SK-N-SH (cell line): ENCODE measurements around the gene PKP2. TPM values are rescaled to one million over a fixed set of nuclear protein-coding genes. Genes with fewer than 3 reads are reported as not detected.

Experiments used
- CTCF ChIA-PET: fragments of 300-600, 350-600 bp; formaldehyde crosslinking; extraction: SDS; loops from one replicate; lab custom pipeline; 2021; lab: Yijun Ruan, JAX
- POLR2A ChIA-PET: fragments of 350-600 bp; sonication (Branson Sonifier 250); formaldehyde crosslinking; extraction: SDS; loops from one replicate; lab custom pipeline; 2020; ENCODE audit warnings: antibody characterized with exemption, inconsistent platforms; lab: Yijun Ruan, JAX
- DNase-seq: peaks from one replicate; pipeline ENCODE4 v3.0.0; 2012
- H2AFZ ChIP-seq: fragments of 200-600 bp; sonication (generic); 2 replicates; pipeline ENCODE4 v1.8.1; 2016; ENCODE audit warnings: antibody characterized with exemption, mild to moderate bottlenecking, low read depth
- H3F3A ChIP-seq: fragments of 200-600 bp; sonication (generic); replicated peaks from 2 replicates; pipeline ENCODE3; 2016; ENCODE audit warnings: antibody characterized with exemption, mild to moderate bottlenecking; ENCODE audit not compliant: insufficient read depth
- H3K27ac ChIP-seq, 2 experiments: fragments of 200-500 bp in 1 of 2; fragments of 200-600 bp in 1 of 2; sonication (Bioruptor generic) in 1 of 2; sonication (generic), shearing (Covaris generic) in 1 of 2; 2 replicates each; pipeline versions ENCODE4 v1.5.1 to v1.6.1; 2014 to 2016; ENCODE audit warnings: low read depth in 2 of 2, inconsistent platforms in 1 of 2, low read length in 1 of 2, mild to moderate bottlenecking in 1 of 2, mixed read lengths in 1 of 2
- H3K27me3 ChIP-seq: fragments of 200-600 bp; sonication (generic), shearing (Covaris generic); 2 replicates; pipeline ENCODE4 v1.6.1; 2016; ENCODE audit warnings: mixed run types; ENCODE audit not compliant: insufficient read depth
- H3K36me3 ChIP-seq, 2 experiments: fragments of 200-500 bp in 1 of 2; fragments of 200-600 bp in 1 of 2; sonication (Bioruptor generic) in 1 of 2; sonication (generic) in 1 of 2; replicated peaks in 1 of 2; 2 replicates each; pipeline versions ENCODE3 to v1.5.1; 2014 to 2016; ENCODE audit warnings: low read length in 1 of 2, mild to moderate bottlenecking in 1 of 2; ENCODE audit not compliant: insufficient read depth in 2 of 2, control insufficient read depth in 1 of 2
- H3K4me1 ChIP-seq, 2 experiments: fragments of 200-500 bp in 1 of 2; fragments of 200-600 bp in 1 of 2; sonication (Bioruptor generic) in 1 of 2; sonication (generic), shearing (Covaris generic) in 1 of 2; 2 replicates each; pipeline versions ENCODE4 v1.5.1 to v1.6.1; 2014 to 2016; ENCODE audit warnings: low read depth in 1 of 2, low read length in 1 of 2, mixed run types in 1 of 2; ENCODE audit not compliant: insufficient read depth in 2 of 2, control insufficient read depth in 1 of 2
- H3K4me2 ChIP-seq: fragments of 200-600 bp; sonication (generic), shearing (Covaris generic); 2 replicates; pipeline ENCODE4 v1.6.1; 2017; ENCODE audit warnings: mixed run types
- H3K4me3 ChIP-seq, 2 experiments: fragments of 200-500 bp in 1 of 2; fragments of 200-600 bp in 1 of 2; sonication (Bioruptor generic) in 1 of 2; sonication (generic), shearing (Covaris generic) in 1 of 2; 2 replicates each; pipeline versions ENCODE4 v1.5.1 to v1.8.1; 2014 to 2016; ENCODE audit warnings: low read depth in 2 of 2, inconsistent platforms in 1 of 2, low read length in 1 of 2, mild to moderate bottlenecking in 1 of 2, mixed read lengths in 1 of 2, moderate library complexity in 1 of 2
- H3K79me2 ChIP-seq: fragments of 200-600 bp; sonication (generic); 2 replicates; pipeline ENCODE4 v1.8.1; 2017; ENCODE audit warnings: mild to moderate bottlenecking; ENCODE audit not compliant: insufficient read depth
- H3K9ac ChIP-seq: fragments of 200-600 bp; sonication (generic); 2 replicates; pipeline ENCODE4 v1.6.1; 2017; ENCODE audit warnings: mixed run types
- H3K9me2 ChIP-seq: fragments of 200-600 bp; sonication (generic); 2 replicates; pipeline ENCODE4 v1.6.1; 2017; ENCODE audit warnings: mixed run types
- H3K9me3 ChIP-seq: fragments of 200-600 bp; sonication (generic); 2 replicates; pipeline ENCODE4 v1.6.1; 2017; ENCODE audit warnings: mixed run types, mild to moderate bottlenecking, moderate library complexity
- H4K20me1 ChIP-seq: fragments of 200-600 bp; sonication (generic); 2 replicates; pipeline ENCODE4 v1.6.1; 2017; ENCODE audit warnings: mild to moderate bottlenecking, mixed run types; ENCODE audit not compliant: insufficient read depth
- CHD2 ChIP-seq: fragments of 150-350 bp; IDR thresholded peaks from 2 replicates; pipeline ENCODE4 v1.6.1; 2018; ENCODE audit warnings: low read length; ENCODE audit not compliant: partially characterized antibody
- EZH2phosphoT487 ChIP-seq: fragments of 200-600 bp; sonication (generic); IDR thresholded peaks from 2 replicates; pipeline ENCODE4 v1.6.1; 2017; ENCODE audit warnings: low read depth, mixed run types, mild to moderate bottlenecking, antibody characterized with exemption, moderate library complexity, borderline replicate concordance
- FOSL2 ChIP-seq: IDR thresholded peaks from 2 replicates; pipeline ENCODE4 v1.4.0; 2012; ENCODE audit warnings: low read depth, mild to moderate bottlenecking, moderate library complexity, borderline replicate concordance
- FOXM1 ChIP-seq: IDR thresholded peaks from 2 replicates; pipeline ENCODE4 v1.4.0; 2012; ENCODE audit warnings: low read depth, mild to moderate bottlenecking
- GATA2 ChIP-seq: sonication (generic); formaldehyde crosslinking; IDR thresholded peaks from 2 replicates; pipeline ENCODE4 v1.5.0; 2020; ENCODE audit warnings: mild to moderate bottlenecking, missing genetic modification reagents
- JUND ChIP-seq: IDR thresholded peaks from 2 replicates; pipeline ENCODE4 v1.4.0; 2012
- MEF2A ChIP-seq: IDR thresholded peaks from 2 replicates; pipeline ENCODE4 v1.4.0; 2012; ENCODE audit warnings: low read depth, borderline replicate concordance
- NFIC ChIP-seq: IDR thresholded peaks from 2 replicates; pipeline ENCODE4 v1.4.0; 2012; ENCODE audit warnings: borderline replicate concordance
- NRF1 ChIP-seq: IDR thresholded peaks from 2 replicates; pipeline ENCODE4 v1.6.1; 2012; ENCODE audit warnings: low read depth, mild to moderate bottlenecking, low read length
- RAD21 ChIP-seq: IDR thresholded peaks from 2 replicates; pipeline ENCODE4 v1.6.1; 2012; ENCODE audit warnings: mild to moderate bottlenecking, low read length
- RCOR1 ChIP-seq: fragments of 150-350 bp; IDR thresholded peaks from 2 replicates; pipeline ENCODE4 v1.6.1; 2017; ENCODE audit warnings: antibody characterized with exemption, low read length
- RXRA ChIP-seq: IDR thresholded peaks from 2 replicates; pipeline ENCODE4 v1.4.0; 2012; ENCODE audit warnings: low read depth, mild to moderate bottlenecking, borderline replicate concordance
- SIN3A ChIP-seq: IDR thresholded peaks from 2 replicates; pipeline ENCODE4 v1.6.1; 2012; ENCODE audit warnings: low read depth, mild to moderate bottlenecking, low read length, moderate library complexity, borderline replicate concordance
- SMC3 ChIP-seq: IDR thresholded peaks from 2 replicates; pipeline ENCODE4 v1.6.1; 2012; ENCODE audit warnings: low read depth, low read length, improper control_type of control experiment
- TAF1 ChIP-seq: IDR thresholded peaks from 2 replicates; pipeline ENCODE4 v1.6.1; 2012; ENCODE audit warnings: low read depth, mild to moderate bottlenecking, low read length, moderate library complexity, borderline replicate concordance
- YY1 ChIP-seq: IDR thresholded peaks from 2 replicates; pipeline ENCODE4 v1.4.0; 2012; ENCODE audit warnings: low read depth, mild to moderate bottlenecking
- WGBS: methylation state at CpG from one replicate; pipeline ENCODE4 v1.1.6; 2017; ENCODE audit warnings: low lambda C conversion rate; 5-methylcytosine and 5-hydroxymethylcytosine counted together
- polyA plus RNA-seq, 3 experiments: library from polyadenylated mRNA; depleted of rRNA; stranded (reverse); fragments of >200 nt; gene quantifications; 2 replicates each; pipeline ENCODE4 v1.2.3, GENCODE V29; 2012
- TF ChIP-seq, protein P1 (sequence below): IDR thresholded peaks from 2 replicates; pipeline ENCODE4 v1.6.1; 2012; ENCODE audit warnings: mild to moderate bottlenecking, low read depth, low read length, moderate library complexity
- TF ChIP-seq, protein P2 (sequence below): IDR thresholded peaks from 2 replicates; pipeline ENCODE4; 2012
- TF ChIP-seq, protein P3 (sequence below): IDR thresholded peaks from 2 replicates; pipeline ENCODE4 v1.4.0; 2012; ENCODE audit warnings: low read depth, borderline replicate concordance
- TF ChIP-seq, protein P4 (sequence below): IDR thresholded peaks from 2 replicates; pipeline ENCODE4 v1.4.0; 2012; ENCODE audit warnings: low read depth, borderline replicate concordance

The PKP2 gene
- polyA plus RNA-seq, 1 of the 3 experiments (the other 2 are of a cell fraction) = 0.10 TPM

DNA sequence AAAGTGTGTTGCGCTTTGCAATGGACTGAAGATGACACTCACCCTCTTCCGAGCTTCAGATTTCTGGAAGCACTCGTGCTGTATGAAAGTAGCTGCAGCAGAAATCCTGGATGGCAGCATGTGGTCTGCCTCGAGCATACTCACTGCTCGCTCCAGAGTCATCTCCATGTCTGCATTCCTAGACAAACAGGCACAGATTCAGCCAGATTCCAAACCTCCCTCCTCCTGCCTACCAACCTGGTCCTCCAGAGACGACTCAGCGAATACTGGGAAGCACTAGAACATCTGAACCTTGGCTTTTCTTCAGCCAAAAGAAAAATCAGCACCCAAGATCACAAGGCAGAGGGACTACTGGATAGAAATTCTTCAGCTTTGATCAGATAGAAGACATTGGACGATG lies 27.7 kb downstream of the PKP2 start:
- H3K9ac ChIP-seq = no peak overlapping the region
- no peaks in the 10 kb centered on the region for H4K20me1 ChIP-seq
- H3K4me3 ChIP-seq = no peak overlapping the region
- H3K79me2 ChIP-seq = no peaks in the 10 kb centered on the region
- no peaks in the 10 kb centered on the region for H3K9me2 ChIP-seq
- no peaks in the 10 kb centered on the region for H3K9me3 ChIP-seq
- no peak overlapping the region for H3K27ac ChIP-seq
- CTCF ChIA-PET = no interaction called here
- H3K4me1 ChIP-seq = no peaks in the 10 kb centered on the region
- no peak overlapping the region for H3K4me2 ChIP-seq
- H3K36me3 ChIP-seq = no peaks in the 10 kb centered on the region
- no peaks in the 10 kb centered on the region for H3F3A ChIP-seq
- POLR2A ChIA-PET = no interaction called here
- H3K27me3 ChIP-seq = no peaks in the 10 kb centered on the region
- WGBS = 63% methylated on average over 8 of the region's 8 CpGs
- no peak overlapping the region for H2AFZ ChIP-seq
- no peak for TF ChIP-seq TAF1
- no peak for TF ChIP-seq EZH2phosphoT487
- no peak for TF ChIP-seq NRF1
- TF ChIP-seq, protein P1, sequence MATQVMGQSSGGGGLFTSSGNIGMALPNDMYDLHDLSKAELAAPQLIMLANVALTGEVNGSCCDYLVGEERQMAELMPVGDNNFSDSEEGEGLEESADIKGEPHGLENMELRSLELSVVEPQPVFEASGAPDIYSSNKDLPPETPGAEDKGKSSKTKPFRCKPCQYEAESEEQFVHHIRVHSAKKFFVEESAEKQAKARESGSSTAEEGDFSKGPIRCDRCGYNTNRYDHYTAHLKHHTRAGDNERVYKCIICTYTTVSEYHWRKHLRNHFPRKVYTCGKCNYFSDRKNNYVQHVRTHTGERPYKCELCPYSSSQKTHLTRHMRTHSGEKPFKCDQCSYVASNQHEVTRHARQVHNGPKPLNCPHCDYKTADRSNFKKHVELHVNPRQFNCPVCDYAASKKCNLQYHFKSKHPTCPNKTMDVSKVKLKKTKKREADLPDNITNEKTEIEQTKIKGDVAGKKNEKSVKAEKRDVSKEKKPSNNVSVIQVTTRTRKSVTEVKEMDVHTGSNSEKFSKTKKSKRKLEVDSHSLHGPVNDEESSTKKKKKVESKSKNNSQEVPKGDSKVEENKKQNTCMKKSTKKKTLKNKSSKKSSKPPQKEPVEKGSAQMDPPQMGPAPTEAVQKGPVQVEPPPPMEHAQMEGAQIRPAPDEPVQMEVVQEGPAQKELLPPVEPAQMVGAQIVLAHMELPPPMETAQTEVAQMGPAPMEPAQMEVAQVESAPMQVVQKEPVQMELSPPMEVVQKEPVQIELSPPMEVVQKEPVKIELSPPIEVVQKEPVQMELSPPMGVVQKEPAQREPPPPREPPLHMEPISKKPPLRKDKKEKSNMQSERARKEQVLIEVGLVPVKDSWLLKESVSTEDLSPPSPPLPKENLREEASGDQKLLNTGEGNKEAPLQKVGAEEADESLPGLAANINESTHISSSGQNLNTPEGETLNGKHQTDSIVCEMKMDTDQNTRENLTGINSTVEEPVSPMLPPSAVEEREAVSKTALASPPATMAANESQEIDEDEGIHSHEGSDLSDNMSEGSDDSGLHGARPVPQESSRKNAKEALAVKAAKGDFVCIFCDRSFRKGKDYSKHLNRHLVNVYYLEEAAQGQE = no peak
- TF ChIP-seq, protein P2, sequence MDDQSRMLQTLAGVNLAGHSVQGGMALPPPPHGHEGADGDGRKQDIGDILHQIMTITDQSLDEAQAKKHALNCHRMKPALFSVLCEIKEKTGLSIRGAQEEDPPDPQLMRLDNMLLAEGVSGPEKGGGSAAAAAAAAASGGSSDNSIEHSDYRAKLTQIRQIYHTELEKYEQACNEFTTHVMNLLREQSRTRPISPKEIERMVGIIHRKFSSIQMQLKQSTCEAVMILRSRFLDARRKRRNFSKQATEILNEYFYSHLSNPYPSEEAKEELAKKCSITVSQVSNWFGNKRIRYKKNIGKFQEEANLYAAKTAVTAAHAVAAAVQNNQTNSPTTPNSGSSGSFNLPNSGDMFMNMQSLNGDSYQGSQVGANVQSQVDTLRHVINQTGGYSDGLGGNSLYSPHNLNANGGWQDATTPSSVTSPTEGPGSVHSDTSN = no peak
- no peak for TF ChIP-seq SMC3
- no peak for TF ChIP-seq RXRA
- TF ChIP-seq RCOR1 = no peak
- TF ChIP-seq FOSL2 = no peak
- no peak for TF ChIP-seq JUND
- TF ChIP-seq, protein P3, sequence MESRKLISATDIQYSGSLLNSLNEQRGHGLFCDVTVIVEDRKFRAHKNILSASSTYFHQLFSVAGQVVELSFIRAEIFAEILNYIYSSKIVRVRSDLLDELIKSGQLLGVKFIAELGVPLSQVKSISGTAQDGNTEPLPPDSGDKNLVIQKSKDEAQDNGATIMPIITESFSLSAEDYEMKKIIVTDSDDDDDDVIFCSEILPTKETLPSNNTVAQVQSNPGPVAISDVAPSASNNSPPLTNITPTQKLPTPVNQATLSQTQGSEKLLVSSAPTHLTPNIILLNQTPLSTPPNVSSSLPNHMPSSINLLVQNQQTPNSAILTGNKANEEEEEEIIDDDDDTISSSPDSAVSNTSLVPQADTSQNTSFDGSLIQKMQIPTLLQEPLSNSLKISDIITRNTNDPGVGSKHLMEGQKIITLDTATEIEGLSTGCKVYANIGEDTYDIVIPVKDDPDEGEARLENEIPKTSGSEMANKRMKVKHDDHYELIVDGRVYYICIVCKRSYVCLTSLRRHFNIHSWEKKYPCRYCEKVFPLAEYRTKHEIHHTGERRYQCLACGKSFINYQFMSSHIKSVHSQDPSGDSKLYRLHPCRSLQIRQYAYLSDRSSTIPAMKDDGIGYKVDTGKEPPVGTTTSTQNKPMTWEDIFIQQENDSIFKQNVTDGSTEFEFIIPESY = no peak
- TF ChIP-seq NFIC = no peak
- TF ChIP-seq CHD2 = no peak
- TF ChIP-seq GATA2 (CRISPR knock-in tag) = no peak
- no peak for TF ChIP-seq SIN3A
- TF ChIP-seq FOXM1 = no peak
- no peak for TF ChIP-seq MEF2A
- TF ChIP-seq, protein P4, sequence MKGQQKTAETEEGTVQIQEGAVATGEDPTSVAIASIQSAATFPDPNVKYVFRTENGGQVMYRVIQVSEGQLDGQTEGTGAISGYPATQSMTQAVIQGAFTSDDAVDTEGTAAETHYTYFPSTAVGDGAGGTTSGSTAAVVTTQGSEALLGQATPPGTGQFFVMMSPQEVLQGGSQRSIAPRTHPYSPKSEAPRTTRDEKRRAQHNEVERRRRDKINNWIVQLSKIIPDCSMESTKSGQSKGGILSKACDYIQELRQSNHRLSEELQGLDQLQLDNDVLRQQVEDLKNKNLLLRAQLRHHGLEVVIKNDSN = no peak
- TF ChIP-seq YY1 = no peak
- no peak for TF ChIP-seq RAD21
- no peak for DNase-seq
